H9 (cell line): Measurements from ENCODE around the gene TBC1D8B. TPM values are rescaled to one million over a fixed set of nuclear protein-coding genes. Genes with fewer than 3 reads are reported as not detected.

Source experiments
- DNase-seq: peaks from one replicate; pipeline ENCODE4 v3.0.0-alpha.2; 2017
- H2AFZ ChIP-seq: one replicate; pipeline ENCODE4 v1.6.1; 2013; ENCODE audit warnings: mild to moderate bottlenecking, low read length, control low read depth, moderate library complexity
- H2AK5ac ChIP-seq: 2 replicates; pipeline ENCODE4 v1.6.1; 2013; ENCODE audit warnings: low read length, control low read depth, mixed read lengths; ENCODE audit not compliant: insufficient read length
- H2BK120ac ChIP-seq: one replicate; pipeline ENCODE4 v1.6.1; 2013; ENCODE audit warnings: low read depth, mild to moderate bottlenecking, low read length, control low read depth, inconsistent platforms; ENCODE audit not compliant: poor library complexity, severe bottlenecking
- H2BK12ac ChIP-seq: 2 replicates; pipeline ENCODE4 v1.6.1; 2013; ENCODE audit warnings: low read length, control low read depth, mixed read lengths, low read depth; ENCODE audit not compliant: insufficient read length
- H2BK15ac ChIP-seq: 2 replicates; pipeline ENCODE4 v1.6.1; 2013; ENCODE audit warnings: low read depth, low read length, control low read depth
- H2BK20ac ChIP-seq: one replicate; pipeline ENCODE4 v1.6.1; 2013; ENCODE audit warnings: low read depth, mild to moderate bottlenecking, low read length, control low read depth, inconsistent platforms; ENCODE audit not compliant: poor library complexity, severe bottlenecking
- H2BK5ac ChIP-seq: 2 replicates; pipeline ENCODE4 v1.6.1; 2013; ENCODE audit warnings: low read length, control low read depth, mixed read lengths; ENCODE audit not compliant: insufficient read length
- H3K14ac ChIP-seq: 2 replicates; pipeline ENCODE4 v1.6.1; 2013; ENCODE audit warnings: low read length, control low read depth; ENCODE audit not compliant: insufficient read depth
- H3K18ac ChIP-seq: 2 replicates; pipeline ENCODE4 v1.6.1; 2013; ENCODE audit warnings: low read depth, mild to moderate bottlenecking, mixed read lengths, low read length, control low read depth; ENCODE audit not compliant: insufficient read length
- H3K23ac ChIP-seq: 2 replicates; pipeline ENCODE4 v1.6.1; 2013; ENCODE audit warnings: low read length, control low read depth, mixed read lengths, low read depth; ENCODE audit not compliant: insufficient read length
- H3K23me2 ChIP-seq: 2 replicates; pipeline ENCODE4 v1.6.1; 2013; ENCODE audit warnings: low read depth, mild to moderate bottlenecking, mixed read lengths, low read length, control low read depth; ENCODE audit not compliant: insufficient read length, poor library complexity, severe bottlenecking
- H3K27ac ChIP-seq: 2 replicates; pipeline ENCODE4 v1.5.1; 2013; ENCODE audit warnings: low read length, control low read depth, mixed read lengths, low read depth; ENCODE audit not compliant: insufficient read length
- H3K27me3 ChIP-seq: 2 replicates; pipeline ENCODE4 v1.6.1; 2013; ENCODE audit warnings: low read length, control low read depth, inconsistent platforms; ENCODE audit not compliant: insufficient read depth
- H3K4ac ChIP-seq: 2 replicates; pipeline ENCODE4 v1.6.1; 2013; ENCODE audit warnings: low read depth, mild to moderate bottlenecking, control low read depth, inconsistent platforms, low read length, moderate library complexity
- H3K4me1 ChIP-seq: 2 replicates; pipeline ENCODE4 v1.6.1; 2013; ENCODE audit warnings: low read length, control low read depth, inconsistent platforms; ENCODE audit not compliant: insufficient read depth
- H3K4me2 ChIP-seq: 2 replicates; pipeline ENCODE4 v1.6.1; 2013; ENCODE audit warnings: low read length, control low read depth, mixed read lengths; ENCODE audit not compliant: insufficient read length, insufficient read depth
- H3K56ac ChIP-seq: 2 replicates; pipeline ENCODE4 v1.6.1; 2013; ENCODE audit warnings: low read depth, mild to moderate bottlenecking, mixed read lengths, low read length, control low read depth; ENCODE audit not compliant: insufficient read length
- H3K79me1 ChIP-seq: 2 replicates; pipeline ENCODE4 v1.6.1; 2013; ENCODE audit warnings: low read depth, mild to moderate bottlenecking, moderate library complexity, low read length, control low read depth, inconsistent platforms; ENCODE audit not compliant: insufficient read depth, poor library complexity, severe bottlenecking
- H3K79me2 ChIP-seq: 2 replicates; pipeline ENCODE4 v1.6.1; 2013; ENCODE audit warnings: low read length, control low read depth, inconsistent platforms; ENCODE audit not compliant: insufficient read depth
- H3K9ac ChIP-seq: 2 replicates; pipeline ENCODE4 v1.6.1; 2013; ENCODE audit warnings: low read length, control low read depth, mixed read lengths; ENCODE audit not compliant: insufficient read length; ENCODE audit errors: extremely low read depth
- H3K9me3 ChIP-seq: one replicate; pipeline ENCODE4 v1.6.1; 2013; ENCODE audit warnings: low read depth, low read length, inconsistent platforms; ENCODE audit not compliant: control insufficient read depth
- H3T11ph ChIP-seq: one replicate; pipeline ENCODE4 v1.6.1; 2013; ENCODE audit warnings: mild to moderate bottlenecking, low read length, control low read depth, inconsistent platforms
- H4K20me1 ChIP-seq: one replicate; pipeline ENCODE4 v1.6.1; 2013; ENCODE audit not compliant: control insufficient read depth, insufficient read length, insufficient read depth
- H4K5ac ChIP-seq: 2 replicates; pipeline ENCODE4 v1.6.1; 2013; ENCODE audit warnings: low read depth, mild to moderate bottlenecking, mixed read lengths, low read length, control low read depth; ENCODE audit not compliant: insufficient read length
- H4K8ac ChIP-seq: replicated peaks from 2 replicates; pipeline ENCODE4 v1.6.1; 2013; ENCODE audit warnings: low read length, control low read depth, mixed read lengths, low read depth; ENCODE audit not compliant: insufficient read length
- H4K91ac ChIP-seq: 2 replicates; pipeline ENCODE4 v1.6.1; 2013; ENCODE audit warnings: low read depth, mild to moderate bottlenecking, moderate library complexity, mixed read lengths, low read length, control low read depth; ENCODE audit not compliant: insufficient read length
- H3K27ac Mint-ChIP-seq, 3 experiments: 2 replicates in 2 of 3; 3 replicates in 1 of 3; pipeline ENCODE4 v1.8.0; 2020 to 2021; ENCODE audit warnings: mixed read lengths in 3 of 3, mild to moderate bottlenecking in 1 of 3, moderate library complexity in 1 of 3
- H3K27me3 Mint-ChIP-seq: 2 replicates; pipeline ENCODE4 v1.8.0; 2021; ENCODE audit warnings: low read depth, mild to moderate bottlenecking, moderate library complexity, mixed read lengths
- H3K36me3 Mint-ChIP-seq, 3 experiments: 2 replicates in 2 of 3; 3 replicates in 1 of 3; pipeline ENCODE4 v1.8.0; 2020 to 2021; ENCODE audit warnings: low read depth in 3 of 3, mixed read lengths in 3 of 3; ENCODE audit not compliant: insufficient read depth in 1 of 3
- H3K4me1 Mint-ChIP-seq, 2 experiments: 2 replicates each; pipeline ENCODE4 v1.8.0; 2020; ENCODE audit warnings: mixed read lengths in 2 of 2
- H3K4me3 Mint-ChIP-seq, 2 experiments: 2 replicates in 1 of 2; 3 replicates in 1 of 2; pipeline ENCODE4 v1.8.0; 2020 to 2021; ENCODE audit warnings: mild to moderate bottlenecking in 2 of 2, mixed read lengths in 2 of 2, moderate library complexity in 1 of 2
- H3K9me3 Mint-ChIP-seq, 2 experiments: 2 replicates in 1 of 2; 3 replicates in 1 of 2; pipeline ENCODE4 v1.8.0; 2020; ENCODE audit warnings: mild to moderate bottlenecking in 2 of 2, mixed read lengths in 2 of 2, moderate library complexity in 1 of 2
- WGBS: extraction: QIAGEN DNeasy Blood & Tissue Kit; methylation state at CpG from one replicate; pipeline ENCODE4 v1.1.7; 2013; ENCODE audit warnings: missing lambda C conversion rate, low lambda C conversion rate, mixed read lengths; ENCODE audit not compliant: insufficient read length; ENCODE audit errors: extremely low coverage; 5-methylcytosine and 5-hydroxymethylcytosine counted together
- total RNA-seq: library from RNA; stranded (reverse); gene quantifications from 2 replicates; pipeline ENCODE4 v1.2.1, GENCODE V29; 2021
- TF ChIP-seq, protein P1 (sequence below): fragments of 200-600 bp; sonication (generic); conservative IDR thresholded peaks from 3 replicates; pipeline ENCODE4 v1.8.0; 2021; ENCODE audit warnings: antibody characterized with exemption, mild to moderate bottlenecking

Gene TBC1D8B
- total RNA-seq, 1 experiment from 2014 or later, result 2.6 TPM

- peaks cover 0 to 56% of the 10 kb centered on the region in 2 experiments; a peak in 2 of 5 replicates for H3K9me3 Mint-ChIP-seq
- Histone ChIP-seq H2AFZ (no peak overlapping the region), H3T11ph (no peak overlapping the region), H4K91ac (no peak overlapping the region), H3K56ac (no peak overlapping the region), H3K79me1 (no peaks in the 10 kb centered on the region), H3K23me2 (no peaks in the 10 kb centered on the region), H3K9me3 (peaks cover 11% of the 10 kb centered on the region), H3K79me2 (no peaks in the 10 kb centered on the region), H3K27ac (no peak overlapping the region), H2BK20ac (no peak overlapping the region), H4K20me1 (no peaks in the 10 kb centered on the region), H4K5ac (no peak overlapping the region), H2BK5ac (no peak overlapping the region), H3K9ac (no peak overlapping the region), H2BK12ac (no peak overlapping the region), H2AK5ac (no peak overlapping the region), H2BK120ac (no peak overlapping the region), H2BK15ac (no peak overlapping the region), H4K8ac (no peak overlapping the region), H3K18ac (no peak overlapping the region), H3K14ac (no peak overlapping the region), H3K4me2 (no peak overlapping the region), H3K4ac (no peak overlapping the region), H3K23ac (no peak overlapping the region), H3K27me3 (no peaks in the 10 kb centered on the region), H3K4me1 (no peaks in the 10 kb centered on the region)
- TF ChIP-seq, protein P1, sequence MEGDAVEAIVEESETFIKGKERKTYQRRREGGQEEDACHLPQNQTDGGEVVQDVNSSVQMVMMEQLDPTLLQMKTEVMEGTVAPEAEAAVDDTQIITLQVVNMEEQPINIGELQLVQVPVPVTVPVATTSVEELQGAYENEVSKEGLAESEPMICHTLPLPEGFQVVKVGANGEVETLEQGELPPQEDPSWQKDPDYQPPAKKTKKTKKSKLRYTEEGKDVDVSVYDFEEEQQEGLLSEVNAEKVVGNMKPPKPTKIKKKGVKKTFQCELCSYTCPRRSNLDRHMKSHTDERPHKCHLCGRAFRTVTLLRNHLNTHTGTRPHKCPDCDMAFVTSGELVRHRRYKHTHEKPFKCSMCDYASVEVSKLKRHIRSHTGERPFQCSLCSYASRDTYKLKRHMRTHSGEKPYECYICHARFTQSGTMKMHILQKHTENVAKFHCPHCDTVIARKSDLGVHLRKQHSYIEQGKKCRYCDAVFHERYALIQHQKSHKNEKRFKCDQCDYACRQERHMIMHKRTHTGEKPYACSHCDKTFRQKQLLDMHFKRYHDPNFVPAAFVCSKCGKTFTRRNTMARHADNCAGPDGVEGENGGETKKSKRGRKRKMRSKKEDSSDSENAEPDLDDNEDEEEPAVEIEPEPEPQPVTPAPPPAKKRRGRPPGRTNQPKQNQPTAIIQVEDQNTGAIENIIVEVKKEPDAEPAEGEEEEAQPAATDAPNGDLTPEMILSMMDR, result no peak
- H3K36me3 Mint-ChIP-seq, result peaks cover 0 to 6% (median 0%) of the 10 kb centered on the region in 3 experiments; a peak in 2 of 7 replicates
- peaks cover 11% of the 10 kb centered on the region for H3K27me3 Mint-ChIP-seq
- DNase-seq, result no peak
- no peak overlapping the region for H3K27ac Mint-ChIP-seq
- no peak overlapping the region for H3K4me3 Mint-ChIP-seq
- peaks cover 4 to 5% of the 10 kb centered on the region in 2 experiments; a peak in 3 of 4 replicates for H3K4me1 Mint-ChIP-seq
- WGBS, result no CpG with 5 or more reads among the region's 2 CpGs
These were observed 110.4 kb downstream of the TBC1D8B start for GRCh38 chrX:106912864-106913263.
